ENCODE data around the gene SCMH1.

GRCh38 chr1:41072051-41072450, 170.1 kb downstream of the SCMH1 start:
- TF ChIP-seq CTCF (IDR thresholded peaks at IDR 0.05; ENCODE audit: low read depth, low read length, missing input control): no peak
- no peak for TF ChIP-seq ZBTB33 (IDR thresholded peaks at IDR 0.05)
- no peak for TF ChIP-seq GABPA (IDR thresholded peaks at IDR 0.05 in 1 of 2, conservative IDR thresholded peaks at IDR 0.05 in 1 of 2)
- no peak for TF ChIP-seq RXRA (IDR thresholded peaks at IDR 0.05)
- TF ChIP-seq TAF1 (conservative IDR thresholded peaks at IDR 0.05): no peak
- no peak for TF ChIP-seq SP1 (IDR thresholded peaks at IDR 0.05)
- TF ChIP-seq REST (IDR thresholded peaks at IDR 0.05): no peak
- no peak for TF ChIP-seq RAD21 (IDR thresholded peaks at IDR 0.05)
- TF ChIP-seq YY1 (IDR thresholded peaks at IDR 0.05): no peak
- TF ChIP-seq ATF3 (IDR thresholded peaks at IDR 0.05): no peak
